ENCODE data around the gene RAD51B. TPM values are rescaled to one million over a fixed set of nuclear protein-coding genes. Genes with fewer than 3 reads are reported as not detected.

The RAD51B gene
- total and polyA plus RNA-seq, 2 of the 13 experiments (the other 11 are each of a cell fraction or from before 2014, with no cell fraction given), result 7.0 to 9.5 TPM

GRCh38 chr14:68166731-68167382 lies 347.3 kb downstream of the RAD51B start (continued):
- no peak for TF ChIP-seq ZNF800 (CRISPR knock-in tag; IDR thresholded peaks at IDR 0.05)

- Histone ChIP-seq H3K79me2 (ENCODE audit: insufficient read depth, low read length) (no peaks in the 10 kb centered on the region), H3K4me3 (replicated peaks in 1 of 3; ENCODE audit: insufficient read depth in 1 of 3, low read depth in 2 of 3, low read length in 3 of 3) (no peak overlapping the region), H3K4me1 (ENCODE audit: insufficient read depth, low read length) (peaks cover 63% of the 10 kb centered on the region), H3K4me2 (ENCODE audit: low read depth, low read length) (no peak overlapping the region), H3K27ac (ENCODE audit: extremely low read length, insufficient read depth, low read length) (no peak overlapping the region), H3K9ac (ENCODE audit: insufficient read depth, low read depth, low read length) (no peak overlapping the region), H4K20me1 (ENCODE audit: insufficient read depth, low read length) (no peaks in the 10 kb centered on the region), H3K9me3 (ENCODE audit: low read length) (no peaks in the 10 kb centered on the region), H3K36me3 (replicated peaks in 1 of 2; ENCODE audit: control insufficient read depth in 1 of 2, insufficient read depth in 2 of 2, low read length in 2 of 2) (no peaks in the 10 kb centered on the region), H3K27me3 (ENCODE audit: control insufficient read depth in 1 of 2, insufficient read depth in 2 of 2, low read length in 2 of 2) (no peaks in the 10 kb centered on the region), H2AFZ (ENCODE audit: low read length) (no peak overlapping the region)
- DNase-seq (ENCODE audit: low spot score) (no peak), FAIRE-seq (no peak), ATAC-seq (no peak)
- ChIA-PET CTCF (ENCODE audit: low intra/inter-chr PET ratio, low total read pairs) (no interaction called here), POLR2A (no interaction called here)
- in situ Hi-C loops (cut with HindIII; ENCODE audit: extremely low pct_ligation_motif_present, low pct_unique_long_range_greater_than_20kb) (no loop called here), intact Hi-C loops (cut with micrococcal nuclease; ENCODE audit: unreplicated experiment) (no loop called here)
- TF ChIP-seq PITX1 (CRISPR knock-in tag; IDR thresholded peaks at IDR 0.05) (no peak), ZNF180 (CRISPR knock-in tag; IDR thresholded peaks at IDR 0.05; ENCODE audit: borderline replicate concordance, low read depth) (no peak), ZNF563 (CRISPR knock-in tag; IDR thresholded peaks at IDR 0.05) (no peak), GLI4 (CRISPR knock-in tag; IDR thresholded peaks at IDR 0.05; ENCODE audit: borderline replicate concordance) (no peak), HNRNPL (IDR thresholded peaks at IDR 0.05; ENCODE audit: low read depth, low read length) (no peak), ZNF646 (CRISPR knock-in tag; IDR thresholded peaks at IDR 0.05) (no peak), JUND (CRISPR knock-in tag; IDR thresholded peaks at IDR 0.05) (no peak), CCDC6 (CRISPR knock-in tag; IDR thresholded peaks at IDR 0.05) (no peak), SAFB2 (CRISPR knock-in tag; IDR thresholded peaks at IDR 0.05; ENCODE audit: borderline replicate concordance, low read depth) (no peak), MZF1 (CRISPR knock-in tag; IDR thresholded peaks at IDR 0.05; ENCODE audit: borderline replicate concordance) (no peak), SMAD9 (CRISPR knock-in tag; IDR thresholded peaks at IDR 0.05) (no peak)
- BruUV-seq (replicated peaks), result no TSS peak
- WGBS (ENCODE audit: low lambda C conversion rate), result 83% methylated on average over 5 of the region's 5 CpGs
These were observed 348.0 kb downstream of the RAD51B start for GRCh38 chr14:68167383-68168087.

Data from HepG2 (cell line).